NOMO-1 treated with dmso at 0.1 percent for 144 hours (cell line): ENCODE results near the gene SSBP4.
A peak's percentile ranks its signal among the peaks of the same experiment; 100 is the strongest.

Experiments
- DNase-seq: peaks from one replicate; lab custom pipeline; 2025; ENCODE audit not compliant: unreplicated experiment; lab: John Stamatoyannopoulos, UW

Gene SSBP4

DNA sequence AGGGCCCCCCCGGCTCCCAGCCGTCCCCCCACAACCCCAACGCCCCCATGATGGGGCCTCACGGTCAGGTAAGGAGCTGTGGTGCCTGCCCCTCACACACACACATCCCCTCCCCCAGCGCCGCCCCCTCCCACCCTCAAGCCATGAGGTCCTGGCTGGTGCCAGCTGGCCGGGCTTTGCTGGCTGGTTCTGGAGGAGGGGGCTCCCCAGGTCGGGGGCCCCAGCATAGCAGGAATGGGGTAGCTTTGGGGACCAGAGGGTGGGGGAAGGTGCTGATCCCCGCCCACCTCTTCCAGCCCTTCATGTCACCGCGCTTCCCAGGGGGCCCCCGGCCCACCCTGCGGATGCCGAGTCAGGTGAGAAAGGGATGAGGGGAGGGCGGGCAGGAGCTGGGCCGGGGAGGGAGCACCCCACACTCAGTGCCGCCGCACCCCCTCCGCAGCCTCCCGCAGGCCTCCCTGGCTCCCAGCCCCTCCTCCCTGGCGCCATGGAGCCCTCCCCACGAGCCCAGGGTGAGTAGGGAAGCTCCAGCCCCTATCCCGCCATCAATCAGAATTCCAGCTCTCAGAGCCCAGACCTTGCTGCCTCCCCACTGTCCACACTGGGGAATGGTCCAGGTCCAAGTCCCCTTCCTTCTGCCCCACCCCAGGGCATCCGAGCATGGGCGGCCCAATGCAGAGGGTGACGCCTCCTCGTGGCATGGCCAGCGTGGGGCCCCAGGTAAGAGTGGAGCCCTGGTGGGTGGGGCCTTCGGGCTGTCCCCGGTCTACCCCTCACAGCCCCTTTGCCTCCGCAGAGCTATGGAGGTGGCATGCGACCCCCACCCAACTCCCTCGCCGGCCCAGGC, 12.4 kb downstream of the SSBP4 start:
- DNase-seq = no peak

GRCh38 chr19:18432275-18433014, 13.2 kb downstream of the SSBP4 start:
- DNase-seq = no peak

DNA sequence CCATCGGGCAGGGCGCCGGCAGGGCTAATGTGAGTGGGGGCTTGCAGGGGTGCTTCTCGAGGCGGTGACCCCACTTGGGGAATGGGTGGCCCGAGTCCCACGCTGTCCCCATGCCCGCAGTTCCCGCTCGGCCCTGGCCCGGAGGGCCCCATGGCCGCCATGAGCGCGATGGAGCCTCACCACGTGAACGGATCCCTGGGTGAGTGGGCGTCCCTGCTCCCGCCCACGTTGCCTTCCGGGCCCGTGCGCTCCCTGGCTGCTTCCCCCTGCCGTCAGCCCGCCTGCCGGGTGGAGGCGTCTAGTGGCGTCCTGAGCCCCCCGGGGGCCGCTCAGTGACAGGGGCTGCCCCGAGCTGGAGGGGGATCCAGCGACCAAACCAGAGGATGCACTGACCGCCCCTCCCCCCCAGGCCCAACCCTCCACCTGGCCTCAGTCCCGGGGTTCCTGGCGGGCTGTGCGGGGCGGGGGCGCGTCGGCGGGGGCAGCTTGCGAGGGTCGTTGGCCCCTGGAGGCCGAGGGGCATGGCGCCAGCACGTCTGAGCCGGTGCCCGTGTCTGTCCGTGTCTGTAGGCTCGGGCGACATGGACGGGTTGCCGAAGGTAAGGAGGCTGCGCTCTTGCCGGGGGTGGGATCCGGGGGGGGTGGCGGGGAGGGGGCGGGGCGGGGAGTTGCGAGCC, 14.0 kb downstream of the SSBP4 start:
- no peak for DNase-seq

DNA sequence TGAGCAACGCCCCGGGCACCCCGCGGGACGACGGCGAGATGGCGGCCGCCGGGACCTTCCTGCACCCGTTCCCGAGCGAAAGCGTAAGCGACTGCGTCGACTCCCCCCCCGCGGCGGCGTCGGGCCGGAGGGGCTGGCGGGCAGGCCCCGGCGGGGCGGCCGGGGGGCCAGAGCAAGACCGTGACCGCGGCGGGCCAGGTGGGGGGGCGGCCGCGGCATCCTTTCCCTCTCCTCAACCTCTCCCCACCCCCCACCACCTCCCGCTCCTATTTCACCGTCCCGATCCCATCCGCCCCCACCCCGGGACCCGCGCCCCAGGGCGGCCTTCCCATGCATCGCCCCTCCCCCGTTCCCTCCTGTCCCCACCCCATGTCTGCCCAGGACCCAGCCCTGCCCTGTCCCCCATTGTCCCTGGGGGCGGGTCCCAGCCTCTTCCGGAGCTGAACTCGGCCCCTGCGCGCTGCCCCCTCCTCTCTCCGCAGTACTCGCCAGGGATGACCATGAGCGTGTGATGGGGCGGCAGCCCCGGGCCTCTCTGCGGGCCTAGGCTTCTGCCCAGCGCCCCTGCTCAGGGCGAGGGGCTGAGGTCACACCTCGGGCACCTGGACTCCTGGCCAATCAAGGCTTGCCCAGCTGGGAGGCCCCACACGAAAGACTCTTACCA, 14.7 kb downstream of the SSBP4 start:
- DNase-seq = no peak

- DNase-seq = no peak
Observed at GRCh38 chr19:18434411-18435175, 15.4 kb downstream of the SSBP4 start.

DNA sequence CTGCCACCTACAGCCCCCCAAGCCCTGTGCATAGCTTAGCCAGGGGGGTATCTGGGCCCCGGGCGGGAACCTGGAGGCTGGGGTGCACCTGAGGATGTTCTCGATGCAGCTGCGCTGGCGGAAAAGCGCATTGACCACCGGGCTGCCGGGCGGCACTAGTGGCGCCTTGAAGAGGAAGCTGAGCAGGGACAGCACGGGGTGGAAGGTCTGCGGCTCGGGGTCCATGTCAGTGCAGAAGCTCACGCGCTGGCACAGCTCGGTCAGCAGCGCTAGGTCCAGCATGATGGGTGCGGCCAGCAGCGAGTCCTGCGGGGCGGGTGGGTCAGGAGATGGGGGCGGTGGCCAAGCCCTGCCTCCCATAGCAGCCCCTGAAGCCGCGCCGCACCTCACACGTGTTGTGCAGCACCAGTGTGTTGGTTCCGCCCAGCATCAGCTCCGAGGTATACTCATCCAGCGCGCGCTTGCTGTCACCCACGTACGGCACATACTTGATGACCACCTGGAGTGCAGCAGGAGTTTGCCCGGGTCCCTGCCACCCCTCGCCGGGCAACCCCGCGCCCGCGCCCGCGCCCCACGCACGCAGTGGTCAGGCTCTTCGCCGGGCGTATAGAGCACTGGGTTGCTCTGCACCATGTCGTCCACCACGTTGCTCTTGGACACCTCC, 16.1 kb downstream of the SSBP4 start:
- DNase-seq = no peak

- no peak for DNase-seq
Observed at GRCh38 chr19:18435842-18436670, 16.9 kb downstream of the SSBP4 start.

GRCh38 chr19:18436671-18437490, 17.7 kb downstream of the SSBP4 start:
- DNase-seq = peak; percentile 51

DNA sequence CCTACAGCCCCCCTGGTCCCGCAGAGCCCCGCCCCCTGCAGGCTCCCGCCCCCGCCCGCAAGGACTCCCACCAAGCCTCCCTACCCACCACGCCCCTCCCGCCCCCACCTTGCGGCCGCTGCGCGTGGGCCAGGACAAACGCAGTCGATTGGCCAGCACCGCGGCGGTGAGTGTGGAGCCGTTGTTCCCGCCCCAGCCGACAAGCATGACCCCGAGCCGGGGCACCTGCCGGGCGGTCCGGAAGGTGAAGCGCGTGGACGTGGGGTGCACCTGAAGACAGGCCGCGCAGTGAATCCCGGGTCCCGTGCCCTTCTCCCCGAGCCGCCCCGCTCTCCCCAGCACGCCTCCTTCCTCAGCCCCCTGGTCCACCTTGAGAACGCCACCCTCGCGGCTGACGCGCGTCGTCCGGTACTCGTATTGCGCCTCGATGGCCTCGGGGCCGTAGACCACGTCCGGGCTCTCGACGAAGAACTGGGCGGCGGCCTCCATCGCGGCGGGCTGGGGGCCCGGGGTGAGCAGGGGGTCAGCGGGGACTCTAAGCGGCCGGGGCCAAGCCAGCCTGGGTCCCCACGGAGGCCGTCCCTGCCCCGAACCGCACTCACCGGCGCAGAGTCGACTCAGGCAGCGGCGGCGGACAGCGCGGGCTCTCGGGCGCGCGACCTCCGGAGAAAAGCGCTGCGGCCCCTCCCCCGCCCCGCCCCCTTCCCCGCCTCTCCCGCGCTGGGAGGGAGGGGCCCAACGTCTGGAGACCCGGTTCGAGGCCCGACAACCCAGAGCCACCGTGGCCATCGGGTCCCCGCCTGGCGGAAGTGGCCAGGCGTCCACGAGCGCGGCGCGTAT, 18.5 kb downstream of the SSBP4 start, which contains the start of gene ISYNA1:
Gene ISYNA1 (minus strand): TSS at position 643 of the 840 bp plus-strand sequence. CDS start 154 bp downstream, at position 489.
- DNase-seq = no peak

GRCh38 chr19:18438331-18439024, 19.3 kb downstream of the SSBP4 start:
- no peak for DNase-seq

GRCh38 chr19:18439025-18439909, 20.1 kb downstream of the SSBP4 start:
- DNase-seq = no peak

- no peak for DNase-seq
Observed at GRCh38 chr19:18439910-18440237, 20.7 kb downstream of the SSBP4 start.

- no peak for DNase-seq
Observed at GRCh38 chr19:18440415-18440877, 21.2 kb downstream of the SSBP4 start.

GRCh38 chr19:18440936-18441803, 22.0 kb downstream of the SSBP4 start:
- DNase-seq = no peak
